ENCODE measurements around the gene PROB1.
"Not testable (repeated sequence)": the region's sequence is repeated elsewhere in the genome, so short reads cannot be mapped to it uniquely, and the experiment has no call there.

The PROB1 gene

GRCh38 chr5:139414581-139415130 is 19.8 kb upstream of the PROB1 start:
- DNase-seq (ENCODE audit: low spot score) = no peak

- DNase-seq (ENCODE audit: low spot score) = no peak
These were observed 19.1 kb upstream of the PROB1 start for GRCh38 chr5:139413963-139414362.

GRCh38 chr5:139413153-139413552 is 18.2 kb upstream of the PROB1 start:
- DNase-seq (ENCODE audit: low spot score) = no peak

- no peak for DNase-seq (ENCODE audit: low spot score)
These were observed 16.3 kb upstream of the PROB1 start for GRCh38 chr5:139410993-139411828.

- DNase-seq (ENCODE audit: low spot score) = no peak
These were observed 15.5 kb upstream of the PROB1 start for GRCh38 chr5:139410121-139410992.

GRCh38 chr5:139409116-139409515 is 14.2 kb upstream of the PROB1 start:
- DNase-seq (ENCODE audit: low spot score) = not testable (repeated sequence)

- DNase-seq (ENCODE audit: low spot score) = no peak
These were observed 13.3 kb upstream of the PROB1 start for GRCh38 chr5:139408191-139408590.

- DNase-seq (ENCODE audit: low spot score) = peak; percentile 84
These were observed 12.6 kb upstream of the PROB1 start for GRCh38 chr5:139407517-139407916.

GRCh38 chr5:139406963-139407362 is 12.1 kb upstream of the PROB1 start:
- no peak for DNase-seq (ENCODE audit: low spot score)

GRCh38 chr5:139404484-139404840 is 9.6 kb upstream of the PROB1 start:
- DNase-seq (ENCODE audit: low spot score) = no peak

- peak; percentile 97 for DNase-seq (ENCODE audit: low spot score)
These were observed 9.0 kb upstream of the PROB1 start, which contains the start of gene SPATA24 for GRCh38 chr5:139403787-139404483. Gene SPATA24, minus strand, starts transcription at chr5:139404089. Its CDS starts 29 bp downstream, at chr5:139404060.

GRCh38 chr5:139403418-139403786 is 8.5 kb upstream of the PROB1 start:
- no peak for DNase-seq (ENCODE audit: low spot score)

GRCh38 chr5:139402561-139403158 is 7.8 kb upstream of the PROB1 start:
- no peak for DNase-seq (ENCODE audit: low spot score)

- no peak for DNase-seq (ENCODE audit: low spot score)
These were observed 6.6 kb upstream of the PROB1 start for GRCh38 chr5:139401546-139401945.

- DNase-seq (ENCODE audit: low spot score) = no peak
These were observed 4.7 kb upstream of the PROB1 start for GRCh38 chr5:139399501-139400121.

- DNase-seq (ENCODE audit: low spot score) = no peak
These were observed 3.0 kb upstream of the PROB1 start for GRCh38 chr5:139397921-139398320.

GRCh38 chr5:139396691-139397090 is 1.8 kb upstream of the PROB1 start:
- DNase-seq (ENCODE audit: low spot score) = no peak

- no peak for DNase-seq (ENCODE audit: low spot score)
These were observed 1.1 kb upstream of the PROB1 start for GRCh38 chr5:139395844-139396640.

- peak; percentile 75 for DNase-seq (ENCODE audit: low spot score)
These were observed 716 bp downstream of the PROB1 start for GRCh38 chr5:139394123-139394653.

GRCh38 chr5:139393497-139394122 is 1.3 kb downstream of the PROB1 start:
- DNase-seq (ENCODE audit: low spot score) = no peak

Data from germinal center (tissue), 1 donor.